ENCODE measurements around the gene TRMT1L.

TRMT1L gene

GRCh38 chr1:185129708-185130107, 27.0 kb downstream of the TRMT1L start:
- no peak for DNase-seq (ENCODE audit: low spot score)

GRCh38 chr1:185112356-185112755, 44.4 kb downstream of the TRMT1L start:
- DNase-seq (ENCODE audit: low spot score), result no peak

GRCh38 chr1:185111873-185112272, 44.9 kb downstream of the TRMT1L start:
- no peak for DNase-seq (ENCODE audit: low spot score)

- no peak for DNase-seq (ENCODE audit: low spot score)
These were observed 46.6 kb downstream of the TRMT1L start for GRCh38 chr1:185110145-185110544.

- DNase-seq (ENCODE audit: low spot score), result no peak
These were observed 48.4 kb downstream of the TRMT1L start for GRCh38 chr1:185108321-185108720.

GRCh38 chr1:185105121-185105520, 51.6 kb downstream of the TRMT1L start:
- DNase-seq (ENCODE audit: low spot score), result no peak

- no peak for DNase-seq (ENCODE audit: low spot score)
These were observed 52.7 kb downstream of the TRMT1L start for GRCh38 chr1:185104083-185104482.

GRCh38 chr1:185096531-185096930, 60.2 kb downstream of the TRMT1L start:
- DNase-seq (ENCODE audit: low spot score), result no peak

- no peak for DNase-seq (ENCODE audit: low spot score)
These were observed 62.0 kb downstream of the TRMT1L start for GRCh38 chr1:185094761-185095160.

- no peak for DNase-seq (ENCODE audit: low spot score)
These were observed 65.3 kb downstream of the TRMT1L start for GRCh38 chr1:185091480-185091879.

- no peak for DNase-seq (ENCODE audit: low spot score)
These were observed 69.0 kb downstream of the TRMT1L start for GRCh38 chr1:185087746-185088145.

GRCh38 chr1:185087101-185087500, 69.7 kb downstream of the TRMT1L start:
- no peak for DNase-seq (ENCODE audit: low spot score)

- DNase-seq (ENCODE audit: low spot score), result no peak
These were observed 72.9 kb downstream of the TRMT1L start for GRCh38 chr1:185083818-185084217.

GRCh38 chr1:185080422-185080821, 76.3 kb downstream of the TRMT1L start:
- no peak for DNase-seq (ENCODE audit: low spot score)

GRCh38 chr1:185077374-185077773, 79.4 kb downstream of the TRMT1L start:
- DNase-seq (ENCODE audit: low spot score), result no peak

- DNase-seq (ENCODE audit: low spot score), result no peak
These were observed 81.3 kb downstream of the TRMT1L start for GRCh38 chr1:185075476-185075875.

GRCh38 chr1:185074307-185074706, 82.4 kb downstream of the TRMT1L start:
- DNase-seq (ENCODE audit: low spot score), result no peak

- DNase-seq (ENCODE audit: low spot score), result no peak
These were observed 83.0 kb downstream of the TRMT1L start for GRCh38 chr1:185073725-185074124.

GRCh38 chr1:185070051-185070450, 86.7 kb downstream of the TRMT1L start:
- no peak for DNase-seq (ENCODE audit: low spot score)

GRCh38 chr1:185069202-185069772, 87.5 kb downstream of the TRMT1L start:
- DNase-seq (ENCODE audit: low spot score), result no peak

- DNase-seq (ENCODE audit: low spot score), result no peak
These were observed 88.4 kb downstream of the TRMT1L start for GRCh38 chr1:185068341-185068740.
